ENCODE results near the gene RNF112. TPM values are rescaled to one million over a fixed set of nuclear protein-coding genes. Genes with fewer than 3 reads are reported as not detected.

Gene RNF112
- total RNA-seq, 1 donor from 2014 or later: 0.31 TPM

- no peak for DNase-seq (ENCODE audit: low spot score)
- H3K4me1 Mint-ChIP-seq (ENCODE audit: unreplicated experiment): no peaks in the 10 kb centered on the region
- peaks cover 3% of the 10 kb centered on the region for H3K27me3 Mint-ChIP-seq (ENCODE audit: unreplicated experiment)
- TF ChIP-seq, protein P1, sequence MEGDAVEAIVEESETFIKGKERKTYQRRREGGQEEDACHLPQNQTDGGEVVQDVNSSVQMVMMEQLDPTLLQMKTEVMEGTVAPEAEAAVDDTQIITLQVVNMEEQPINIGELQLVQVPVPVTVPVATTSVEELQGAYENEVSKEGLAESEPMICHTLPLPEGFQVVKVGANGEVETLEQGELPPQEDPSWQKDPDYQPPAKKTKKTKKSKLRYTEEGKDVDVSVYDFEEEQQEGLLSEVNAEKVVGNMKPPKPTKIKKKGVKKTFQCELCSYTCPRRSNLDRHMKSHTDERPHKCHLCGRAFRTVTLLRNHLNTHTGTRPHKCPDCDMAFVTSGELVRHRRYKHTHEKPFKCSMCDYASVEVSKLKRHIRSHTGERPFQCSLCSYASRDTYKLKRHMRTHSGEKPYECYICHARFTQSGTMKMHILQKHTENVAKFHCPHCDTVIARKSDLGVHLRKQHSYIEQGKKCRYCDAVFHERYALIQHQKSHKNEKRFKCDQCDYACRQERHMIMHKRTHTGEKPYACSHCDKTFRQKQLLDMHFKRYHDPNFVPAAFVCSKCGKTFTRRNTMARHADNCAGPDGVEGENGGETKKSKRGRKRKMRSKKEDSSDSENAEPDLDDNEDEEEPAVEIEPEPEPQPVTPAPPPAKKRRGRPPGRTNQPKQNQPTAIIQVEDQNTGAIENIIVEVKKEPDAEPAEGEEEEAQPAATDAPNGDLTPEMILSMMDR (IDR thresholded peaks at IDR 0.05; ENCODE audit: unreplicated experiment): no peak
- H3K4me3 Mint-ChIP-seq (ENCODE audit: unreplicated experiment): no peak overlapping the region
- no peaks in the 10 kb centered on the region for H3K36me3 Mint-ChIP-seq (ENCODE audit: low read depth, unreplicated experiment)
- no peaks in the 10 kb centered on the region for H3K9me3 Mint-ChIP-seq (ENCODE audit: unreplicated experiment)
- H3K27ac Mint-ChIP-seq (ENCODE audit: unreplicated experiment): no peak overlapping the region
These were observed 7.4 kb downstream of the RNF112 start for GRCh38 chr17:19418251-19418992.

DNA sequence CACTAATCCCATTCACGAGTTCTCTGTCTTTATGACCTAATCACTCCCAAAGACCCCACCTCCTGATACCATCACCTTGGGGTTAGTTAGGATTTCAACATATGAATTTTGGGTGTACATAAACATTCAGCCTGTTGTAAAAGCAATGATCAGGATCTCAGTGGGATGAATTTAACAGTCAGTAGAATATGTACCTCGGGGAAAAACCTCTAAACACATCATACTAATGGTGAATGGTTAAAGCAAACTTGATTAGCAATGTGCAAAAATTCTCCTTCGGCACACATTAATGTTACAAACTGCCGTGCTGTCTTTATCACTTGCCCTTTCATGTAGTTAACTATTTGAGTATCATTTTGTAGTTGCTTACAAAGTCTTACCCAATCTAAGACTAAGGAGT is 10.2 kb downstream of the RNF112 start:
- DNase-seq (ENCODE audit: low spot score): no peak
- H3K4me1 Mint-ChIP-seq (ENCODE audit: unreplicated experiment): no peaks in the 10 kb centered on the region

GRCh38 chr17:19421926-19422325 is 10.9 kb downstream of the RNF112 start:
- Mint-ChIP-seq H3K36me3 (ENCODE audit: low read depth, unreplicated experiment) (no peaks in the 10 kb centered on the region), H3K27ac (ENCODE audit: unreplicated experiment) (no peak overlapping the region), H3K4me1 (ENCODE audit: unreplicated experiment) (no peaks in the 10 kb centered on the region), H3K9me3 (ENCODE audit: unreplicated experiment) (no peaks in the 10 kb centered on the region), H3K4me3 (ENCODE audit: unreplicated experiment) (no peak overlapping the region), H3K27me3 (ENCODE audit: unreplicated experiment) (peaks cover 2% of the 10 kb centered on the region)
- DNase-seq (ENCODE audit: low spot score): no peak
- TF ChIP-seq, protein P1 (IDR thresholded peaks at IDR 0.05; ENCODE audit: unreplicated experiment): no peak

More for the DNA sequence above, 10.2 kb downstream of the RNF112 start:
- Mint-ChIP-seq H3K36me3 (ENCODE audit: low read depth, unreplicated experiment) (no peaks in the 10 kb centered on the region), H3K4me3 (ENCODE audit: unreplicated experiment) (no peak overlapping the region), H3K9me3 (ENCODE audit: unreplicated experiment) (no peaks in the 10 kb centered on the region), H3K27ac (ENCODE audit: unreplicated experiment) (no peak overlapping the region), H3K27me3 (ENCODE audit: unreplicated experiment) (peaks cover 2% of the 10 kb centered on the region)
- TF ChIP-seq, protein P1 (IDR thresholded peaks at IDR 0.05; ENCODE audit: unreplicated experiment): no peak

DNA sequence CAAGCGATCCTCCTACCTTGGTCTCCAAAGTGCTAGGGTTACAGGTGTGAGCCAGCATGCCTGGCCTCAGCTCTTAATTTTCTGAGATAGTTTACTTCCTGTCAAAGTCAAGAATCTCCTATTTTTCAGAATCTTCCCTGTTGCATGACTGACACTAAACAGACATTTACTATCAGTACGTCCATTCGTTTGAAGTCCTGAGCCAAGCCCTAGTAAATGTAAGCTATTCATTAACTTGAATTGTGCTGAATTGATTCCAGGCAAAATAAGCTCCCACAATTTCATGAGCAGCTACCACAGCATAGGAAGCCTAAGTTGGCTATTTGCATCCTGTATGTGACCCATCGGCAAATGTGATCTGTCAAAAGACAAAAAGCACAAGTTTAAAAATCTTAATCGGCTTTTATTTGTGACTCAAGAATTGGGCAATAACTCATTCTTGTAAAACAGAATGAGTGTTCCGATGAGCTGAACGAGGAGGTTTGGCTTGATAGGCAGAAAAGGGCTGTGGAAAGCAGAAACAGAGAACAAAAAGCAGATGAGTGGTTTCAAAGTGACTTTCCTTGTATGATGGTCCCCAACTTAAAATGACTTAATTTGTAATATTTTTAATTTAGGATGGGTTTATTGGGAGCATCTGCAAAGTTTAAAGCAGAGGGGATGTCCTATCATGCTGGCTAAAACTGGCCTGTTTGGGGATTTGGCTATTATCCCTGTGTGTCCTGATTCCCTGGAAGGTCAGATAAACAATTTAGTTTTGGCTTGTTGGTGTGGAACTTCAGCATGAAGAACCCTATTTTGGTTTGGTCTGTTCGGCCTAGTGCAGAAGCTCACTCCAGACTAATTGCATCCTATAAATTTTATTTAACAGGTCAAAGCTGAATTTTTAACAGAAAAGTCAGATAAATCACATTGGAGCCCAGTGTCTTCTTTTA is 14.2 kb downstream of the RNF112 start:
- H3K27ac Mint-ChIP-seq (ENCODE audit: unreplicated experiment): no peak overlapping the region
- no peak overlapping the region for H3K4me3 Mint-ChIP-seq (ENCODE audit: unreplicated experiment)
- peaks cover 4% of the 10 kb centered on the region for H3K27me3 Mint-ChIP-seq (ENCODE audit: unreplicated experiment)
- TF ChIP-seq, protein P1 (IDR thresholded peaks at IDR 0.05; ENCODE audit: unreplicated experiment): no peak
- no peak for DNase-seq (ENCODE audit: low spot score)
- H3K36me3 Mint-ChIP-seq (ENCODE audit: low read depth, unreplicated experiment): no peaks in the 10 kb centered on the region
- no peaks in the 10 kb centered on the region for H3K9me3 Mint-ChIP-seq (ENCODE audit: unreplicated experiment)
- no peaks in the 10 kb centered on the region for H3K4me1 Mint-ChIP-seq (ENCODE audit: unreplicated experiment)
